Fibroblast of lung (primary cell): ENCODE data around the gene GPR176. TPM values are rescaled to one million over a fixed set of nuclear protein-coding genes. Genes with fewer than 3 reads are reported as not detected.
A peak's percentile ranks its signal among the peaks of the same experiment; 100 is the strongest.

Experiments
- DNase-seq, 2 donors: peaks; one replicate each; pipeline versions ENCODE4 v3.0.0 to v3.0.0-alpha.2; 2010; ENCODE audit warnings: low read depth in 2 of 2
- H2AFZ ChIP-seq: 2 replicates; pipeline ENCODE4 v1.5.1; 2012; ENCODE audit warnings: low read length, control low read depth, inconsistent platforms
- H3K27ac ChIP-seq: 2 replicates; pipeline ENCODE4 v1.5.1; 2011; ENCODE audit warnings: low read length, control low read depth; ENCODE audit not compliant: insufficient read depth
- H3K27me3 ChIP-seq: 2 replicates; pipeline ENCODE4 v1.5.1; 2011; ENCODE audit warnings: mild to moderate bottlenecking, low read length; ENCODE audit not compliant: control insufficient read depth, insufficient read depth
- H3K36me3 ChIP-seq: 2 replicates; pipeline ENCODE4 v1.5.1; 2011; ENCODE audit warnings: low read length; ENCODE audit not compliant: control insufficient read depth, insufficient read depth
- H3K4me1 ChIP-seq: 2 replicates; pipeline ENCODE4 v1.5.1; 2011; ENCODE audit warnings: low read length; ENCODE audit not compliant: control insufficient read depth, insufficient read depth; ENCODE audit errors: extremely low read depth
- H3K4me2 ChIP-seq: 2 replicates; pipeline ENCODE4 v1.5.1; 2011; ENCODE audit warnings: low read length, control low read depth; ENCODE audit not compliant: insufficient read depth; ENCODE audit errors: extremely low read depth
- H3K4me3 ChIP-seq, 4 experiments: fragments of 200-600 bp in 1 of 4; sonication (generic) in 1 of 4; replicated peaks in 1 of 4; 2 replicates each; pipeline ENCODE4 v1.5.1; 2011 to 2016; ENCODE audit warnings: low read length in 4 of 4, low read depth in 3 of 4, mild to moderate bottlenecking in 3 of 4, control low read depth in 2 of 4, inconsistent platforms in 1 of 4, mixed read lengths in 1 of 4; ENCODE audit not compliant: insufficient read depth in 1 of 4; ENCODE audit errors: control extremely low read depth in 1 of 4
- H3K79me2 ChIP-seq: 2 replicates; pipeline ENCODE4 v1.5.1; 2012; ENCODE audit warnings: mild to moderate bottlenecking, low read length, inconsistent platforms; ENCODE audit not compliant: control insufficient read depth, insufficient read depth
- H3K9ac ChIP-seq: 2 replicates; pipeline ENCODE4 v1.5.1; 2011; ENCODE audit warnings: mild to moderate bottlenecking, low read length, control low read depth; ENCODE audit not compliant: insufficient read depth
- H3K9me3 ChIP-seq: 2 replicates; pipeline ENCODE4 v1.5.1; 2012; ENCODE audit warnings: low read depth, low read length; ENCODE audit not compliant: control insufficient read depth, insufficient read depth
- H4K20me1 ChIP-seq: 2 replicates; pipeline ENCODE4 v1.5.1; 2011; ENCODE audit warnings: low read length; ENCODE audit not compliant: control insufficient read depth, insufficient read depth; ENCODE audit errors: extremely low read depth
- CTCF ChIP-seq, 2 donors: IDR thresholded peaks in 1 of 2; conservative IDR thresholded peaks in 1 of 2; 1 replicate in 1 of 2; 2 replicates in 1 of 2; pipeline ENCODE4 v1.5.1; 2011 to 2012; ENCODE audit warnings: low read length in 2 of 2, control low read depth in 1 of 2, inconsistent platforms in 1 of 2, low read depth in 1 of 2, mild to moderate bottlenecking in 1 of 2
- EZH2 ChIP-seq: IDR thresholded peaks from 2 replicates; pipeline ENCODE4 v1.5.1; 2012; ENCODE audit warnings: low read length, control low read depth, mild to moderate bottlenecking; ENCODE audit errors: missing control alignments
- polyA plus RNA-seq, 2 donors: library from polyadenylated mRNA; depleted of rRNA in 1 of 2; stranded (reverse) in 1 of 2; unstranded in 1 of 2; fragments of >200 nt; gene quantifications; 2 replicates each; pipeline ENCODE4 v1.2.1, GENCODE V29; 2011 to 2012; ENCODE audit warnings: missing spikeins in 1 of 2
- total RNA-seq: library from RNA; depleted of rRNA; stranded (reverse); fragments of >200 nt; gene quantifications from 2 replicates; pipeline ENCODE4 v1.2.1, GENCODE V29; 2014

Gene GPR176
- total and polyA plus RNA-seq, 2 donors (not counting 1 experiment from before 2014, with no cell fraction given) = 124 to 179 TPM

GRCh38 chr15:39752991-39753390 lies 167.1 kb downstream of the GPR176 start:
- H3K27ac ChIP-seq = no peak overlapping the region
- no peaks in the 10 kb centered on the region for H3K36me3 ChIP-seq
- no peak for TF ChIP-seq EZH2
- no peak for TF ChIP-seq CTCF (conservative IDR thresholded peaks at IDR 0.05 in 1 of 2, IDR thresholded peaks at IDR 0.05 in 1 of 2; ENCODE audit: low read depth in 1 of 2, low read length in 2 of 2)
- H2AFZ ChIP-seq = no peak overlapping the region
- H3K9me3 ChIP-seq = no peaks in the 10 kb centered on the region
- no peak overlapping the region for H3K4me2 ChIP-seq
- no peaks in the 10 kb centered on the region for H3K4me1 ChIP-seq
- no peaks in the 10 kb centered on the region for H3K27me3 ChIP-seq
- DNase-seq = no peak
- no peak overlapping the region for H3K4me3 ChIP-seq
- no peaks in the 10 kb centered on the region for H4K20me1 ChIP-seq
- no peaks in the 10 kb centered on the region for H3K79me2 ChIP-seq
- H3K9ac ChIP-seq = no peak overlapping the region

GRCh38 chr15:39752246-39752645 lies 167.8 kb downstream of the GPR176 start:
- no peaks in the 10 kb centered on the region for H3K36me3 ChIP-seq
- no peaks in the 10 kb centered on the region for H3K4me1 ChIP-seq
- no peaks in the 10 kb centered on the region for H4K20me1 ChIP-seq
- peak in 1 of 2 donors; percentile 6 for DNase-seq
- H3K9ac ChIP-seq = no peak overlapping the region
- no peak overlapping the region for H3K27ac ChIP-seq
- no peak overlapping the region for H3K4me3 ChIP-seq
- no peaks in the 10 kb centered on the region for H3K27me3 ChIP-seq
- TF ChIP-seq EZH2 (no peak), CTCF (conservative IDR thresholded peaks at IDR 0.05 in 1 of 2, IDR thresholded peaks at IDR 0.05 in 1 of 2; ENCODE audit: low read depth in 1 of 2, low read length in 2 of 2) (no peak)
- H2AFZ ChIP-seq = no peak overlapping the region
- H3K79me2 ChIP-seq = no peaks in the 10 kb centered on the region
- no peak overlapping the region for H3K4me2 ChIP-seq
- no peaks in the 10 kb centered on the region for H3K9me3 ChIP-seq

Other genes with a start within 250 kb of the GPR176 start
- gene FSIP1, start 137.4 kb downstream of the GPR176 start, total RNA-seq = 3.9 and 5.1 TPM in 2 replicates
- 0.43 and 0.50 TPM in 2 replicates for gene FSIP1, start 137.4 kb downstream of the GPR176 start, polyA plus RNA-seq
- 59.8 and 97.4 TPM in 2 replicates for gene EIF2AK4, start 13.8 kb upstream of the GPR176 start, total RNA-seq
- gene EIF2AK4, start 13.8 kb upstream of the GPR176 start, polyA plus RNA-seq = 78.0 and 88.4 TPM in 2 replicates
- 162 and 174 TPM in 2 replicates for gene SRP14, start 118.9 kb upstream of the GPR176 start, total RNA-seq
- gene SRP14, start 118.9 kb upstream of the GPR176 start, polyA plus RNA-seq = 434 and 465 TPM in 2 replicates
- 8.6 and 9.5 TPM in 2 replicates for gene BMF, start 188.6 kb upstream of the GPR176 start, total RNA-seq
- gene BMF, start 188.6 kb upstream of the GPR176 start, polyA plus RNA-seq = 2.2 TPM in 2 replicates
- gene BUB1B, start 240.8 kb upstream of the GPR176 start, total RNA-seq = 2.1 and 5.4 TPM in 2 replicates
- gene BUB1B, start 240.8 kb upstream of the GPR176 start, polyA plus RNA-seq = 6.9 and 23.9 TPM in 2 replicates